GM19395 (cell line): ENCODE data around the gene GPC3.

Source experiments
- ATAC-seq: cut with Tn5 transposase; IDR thresholded peaks from one replicate; pipeline ENCODE4 v1.9.1; 2021; ENCODE audit warnings: mild to moderate bottlenecking, moderate library complexity; ENCODE audit not compliant: unreplicated experiment

The GPC3 gene

DNA sequence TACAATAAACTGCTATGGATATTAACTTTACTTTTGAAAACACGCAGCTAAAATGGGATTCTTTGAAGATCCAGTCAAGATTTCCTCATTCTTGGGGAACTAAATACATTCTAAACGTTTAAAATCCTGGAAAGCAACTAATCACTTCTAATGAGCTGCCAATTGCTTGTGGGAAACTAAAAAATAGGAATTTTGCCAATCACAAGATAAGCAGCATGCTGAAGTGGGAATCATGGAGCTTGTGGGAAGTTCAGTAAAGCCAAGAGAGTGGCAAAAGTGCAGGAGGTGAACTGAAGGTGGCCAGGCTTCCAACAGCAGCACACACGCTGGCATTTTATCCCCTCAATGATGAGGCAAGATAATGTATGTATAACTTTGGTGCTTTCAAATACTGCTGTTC lies 133.0 kb downstream of the GPC3 start:
- no peak for ATAC-seq

DNA sequence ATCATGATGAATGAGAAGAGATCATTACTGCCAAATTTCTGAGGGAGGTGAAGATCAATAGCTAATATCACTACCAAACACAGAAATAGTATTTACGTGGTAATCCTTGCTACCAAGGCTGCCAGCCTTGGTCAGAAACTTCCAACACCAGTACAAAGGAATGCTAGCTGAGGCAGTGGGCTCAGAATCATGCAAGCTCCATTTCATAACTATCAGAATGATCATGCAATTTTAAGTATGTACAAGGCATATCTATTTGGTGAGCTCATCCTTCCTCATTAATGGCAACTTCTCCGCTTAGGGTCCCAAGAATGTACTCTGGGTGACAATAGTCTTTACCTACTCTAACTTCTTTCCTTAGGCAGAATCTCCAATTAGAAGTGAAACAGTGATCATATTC lies 135.0 kb downstream of the GPC3 start:
- no peak for ATAC-seq

DNA sequence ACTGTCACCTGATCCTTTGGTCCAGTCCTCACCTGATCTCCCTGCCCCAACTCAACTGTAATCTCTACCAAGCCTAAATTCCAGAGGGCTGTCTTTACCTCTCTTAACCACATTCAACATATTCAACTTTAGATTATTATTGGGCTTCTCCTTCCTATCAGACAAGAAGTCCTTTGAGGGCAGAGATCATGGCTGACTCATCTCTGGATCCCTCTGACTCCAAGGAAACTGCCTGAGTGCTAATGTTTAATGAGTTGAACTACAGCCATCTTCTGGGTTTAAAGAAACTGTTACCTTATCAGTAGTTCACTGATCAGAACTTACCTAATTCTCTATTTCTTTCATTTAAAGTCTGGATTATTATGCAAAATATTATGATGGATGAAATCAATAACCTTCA lies 135.7 kb downstream of the GPC3 start:
- ATAC-seq, result no peak

DNA sequence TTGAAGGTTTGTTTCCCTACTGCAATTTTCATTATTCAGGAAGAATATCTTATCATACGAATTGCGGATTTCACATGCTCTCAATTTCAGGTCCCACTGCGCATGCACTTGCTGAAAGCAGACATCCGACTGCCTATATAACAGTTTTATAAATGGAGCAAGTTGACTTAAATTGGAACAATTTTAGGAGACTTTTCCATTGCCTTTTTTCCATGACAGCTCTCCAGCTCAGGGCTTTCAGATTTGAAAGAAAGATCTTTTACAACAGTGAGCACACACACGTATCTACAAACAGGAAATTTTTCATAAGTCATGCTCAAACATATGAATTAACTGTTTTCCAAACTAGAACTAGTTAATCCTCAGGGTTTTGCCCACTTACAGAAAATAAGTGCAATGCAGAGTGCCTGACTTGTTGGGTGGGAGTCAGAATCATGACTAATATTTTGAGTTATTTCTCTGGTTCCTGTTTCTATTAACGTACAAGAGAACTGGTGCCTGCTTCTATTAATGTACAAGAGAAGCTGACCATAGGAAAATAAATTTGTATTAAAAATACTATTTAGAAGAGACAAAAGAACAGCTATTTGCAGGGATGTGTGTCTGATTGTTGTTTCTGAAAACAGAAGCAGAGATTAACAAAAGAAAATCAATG lies 137.9 kb downstream of the GPC3 start:
- ATAC-seq, result no peak

DNA sequence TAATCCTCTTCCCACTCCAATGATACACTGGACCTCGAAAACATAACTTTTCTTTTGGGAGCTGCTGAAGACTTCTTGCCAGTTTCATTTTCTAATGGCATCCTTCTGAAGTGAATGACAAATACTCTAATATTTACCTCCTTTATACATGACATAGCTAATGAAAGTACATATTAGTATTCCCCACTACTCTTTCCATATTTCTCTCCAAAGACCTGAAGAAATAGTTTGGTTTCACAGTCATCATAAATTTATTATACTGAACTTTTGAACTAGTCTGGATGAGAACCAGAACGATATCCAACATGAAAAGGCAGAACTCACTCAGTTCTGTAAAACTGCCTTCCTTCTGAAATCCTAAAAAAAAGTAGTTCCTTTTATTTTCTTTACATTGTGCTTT lies 139.1 kb downstream of the GPC3 start:
- no peak for ATAC-seq

DNA sequence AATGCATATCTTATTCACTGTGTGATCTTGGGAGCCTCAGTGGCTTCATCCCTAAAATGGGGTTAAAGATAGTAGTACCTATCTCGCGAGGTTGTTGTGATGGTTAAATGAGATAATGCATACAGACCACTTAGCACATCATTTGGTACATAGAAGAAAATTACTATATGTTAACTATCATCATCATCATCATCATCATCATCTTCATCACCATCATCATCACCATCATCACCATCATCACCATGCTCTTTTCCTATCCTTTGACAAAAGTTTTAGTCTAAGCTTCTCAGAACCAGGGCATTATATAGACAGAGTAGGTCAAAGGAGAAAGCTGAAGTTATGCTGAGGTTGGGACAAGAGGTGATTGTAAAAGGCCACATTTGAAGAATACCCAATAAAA lies 145.0 kb downstream of the GPC3 start:
- ATAC-seq, result no peak

DNA sequence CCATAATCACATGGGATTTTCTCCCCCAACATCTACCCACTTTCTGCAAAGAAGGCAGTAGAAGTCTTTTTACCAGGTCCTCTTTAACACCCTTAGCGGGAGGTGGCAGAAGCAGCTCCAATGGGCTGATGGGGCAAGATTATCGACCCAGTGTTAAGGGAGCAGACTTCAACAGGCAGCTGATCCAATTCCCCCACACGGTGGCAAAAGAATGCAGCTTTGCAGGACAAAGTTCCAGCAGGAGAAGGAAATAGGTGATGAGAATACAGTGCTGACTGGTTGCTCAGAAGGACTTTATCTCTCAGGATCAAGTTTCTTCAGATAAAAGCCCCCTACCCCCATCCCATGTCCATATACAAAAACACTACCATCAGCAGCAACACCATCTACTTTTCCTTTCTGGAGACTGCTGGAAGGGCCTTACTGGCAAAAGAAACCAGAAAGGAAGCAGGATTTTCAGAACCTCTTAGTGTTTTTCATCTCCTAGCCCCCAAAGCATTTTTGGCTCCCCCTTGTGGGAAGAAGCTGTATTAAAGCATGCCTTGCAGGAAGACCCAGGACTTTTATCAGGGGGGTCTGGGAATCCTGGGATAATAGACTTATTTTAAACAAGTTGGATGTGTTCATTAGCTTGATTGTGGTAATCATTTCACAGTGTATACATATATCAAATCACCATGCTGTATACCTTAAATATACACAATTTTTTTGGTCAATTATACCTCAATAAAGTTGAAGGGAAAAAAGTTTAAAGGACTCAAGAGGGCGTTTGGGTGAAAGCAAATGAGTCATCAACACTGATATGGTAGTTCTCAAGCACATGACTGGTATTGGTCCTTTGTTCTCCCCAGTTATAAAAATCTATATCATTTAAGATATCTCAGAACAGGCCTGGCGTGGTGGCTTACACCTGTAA lies 146.4 kb downstream of the GPC3 start:
- no peak for ATAC-seq

DNA sequence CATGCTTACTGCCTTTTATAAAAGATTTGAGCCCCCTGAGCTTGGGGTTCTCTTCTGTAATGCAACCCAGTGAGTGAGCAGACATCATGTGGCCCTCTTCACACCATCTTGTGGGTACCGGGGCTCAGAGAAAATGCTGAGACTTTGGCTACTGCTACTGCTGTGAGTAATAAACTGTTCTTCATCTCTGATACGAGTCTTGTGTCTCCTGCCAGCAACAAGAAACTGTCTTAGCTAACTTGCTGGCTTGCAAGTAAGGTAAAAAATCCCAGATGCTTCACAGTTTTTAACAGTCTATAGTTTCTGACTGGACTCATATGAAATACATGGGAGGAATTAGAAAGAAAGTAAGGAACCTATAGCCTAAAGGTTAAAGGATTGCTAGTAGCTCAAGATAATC lies 148.3 kb downstream of the GPC3 start:
- no peak for ATAC-seq

DNA sequence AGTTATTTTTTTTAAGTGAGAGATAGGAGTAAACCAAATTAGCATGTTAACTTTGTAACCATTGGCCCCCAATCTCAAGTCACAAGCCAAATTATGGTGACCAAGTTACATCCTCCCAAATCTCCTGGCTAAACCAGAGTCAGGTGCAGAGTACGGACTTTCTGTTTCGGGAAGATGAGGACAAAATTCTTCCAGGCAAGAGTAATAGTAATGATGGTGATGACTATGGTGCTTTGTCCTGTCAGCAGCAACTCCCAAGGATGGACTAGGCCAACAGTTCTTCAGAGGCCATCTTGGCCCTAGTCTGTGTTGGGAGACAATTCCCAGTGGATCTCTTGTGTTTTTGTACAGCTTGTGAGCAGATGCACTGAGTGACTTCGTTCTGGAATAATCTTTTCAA lies 148.8 kb downstream of the GPC3 start:
- ATAC-seq, result no peak

DNA sequence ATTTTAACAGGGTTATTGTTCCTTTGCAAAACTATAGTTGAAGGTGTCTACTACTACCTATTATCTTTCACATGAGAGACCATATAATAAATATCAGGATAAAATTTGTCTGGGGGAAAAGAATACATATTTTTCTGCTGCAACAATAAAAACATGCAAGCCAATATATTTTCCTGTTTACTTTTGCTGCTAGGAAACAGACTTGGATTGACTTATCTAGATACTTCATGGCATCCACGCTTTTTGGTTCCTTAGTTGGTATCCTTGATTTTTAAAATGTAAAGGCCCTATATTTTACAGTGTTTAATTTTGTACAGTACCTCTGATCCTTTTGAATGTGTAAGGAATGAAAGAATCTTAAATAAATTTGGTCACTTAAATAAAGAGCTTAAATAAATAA lies 150.6 kb downstream of the GPC3 start:
- no peak for ATAC-seq

DNA sequence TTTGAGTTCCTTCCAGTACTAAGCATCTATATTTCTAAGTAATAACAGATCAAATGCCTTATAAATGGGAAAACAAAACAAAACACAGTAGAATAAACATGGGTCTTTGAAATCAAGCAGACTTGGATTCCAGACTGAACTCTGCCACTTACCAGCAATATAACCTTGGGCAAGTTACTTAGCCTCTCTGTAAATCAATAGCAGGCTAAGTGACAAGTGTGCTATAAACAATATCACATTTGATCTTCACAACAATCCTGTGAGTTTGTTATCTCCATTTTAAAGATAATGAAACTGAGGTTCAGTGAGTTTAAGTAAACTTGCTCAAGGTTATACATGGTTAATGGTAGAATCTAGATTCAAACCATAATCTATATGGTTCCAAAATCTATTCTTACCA lies 165.8 kb downstream of the GPC3 start:
- no peak for ATAC-seq

DNA sequence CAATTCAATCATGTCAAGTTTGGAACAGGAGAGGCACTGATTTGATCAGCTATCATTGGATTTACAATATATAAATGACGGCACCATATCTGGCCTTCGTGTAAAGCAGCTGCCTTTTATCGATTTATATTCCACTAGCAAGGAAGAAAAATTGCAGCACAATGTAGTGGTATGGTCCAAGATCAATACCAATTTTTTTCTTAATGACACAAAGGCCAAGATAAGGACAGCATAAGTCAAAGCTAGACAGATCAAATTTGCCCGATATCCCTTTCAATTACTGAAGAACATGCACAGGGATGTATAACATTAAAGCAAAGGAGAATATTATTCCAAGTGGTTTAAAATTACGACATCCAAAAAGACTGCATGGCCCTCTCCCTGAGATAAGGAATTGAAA lies 167.4 kb downstream of the GPC3 start:
- ATAC-seq, result no peak

DNA sequence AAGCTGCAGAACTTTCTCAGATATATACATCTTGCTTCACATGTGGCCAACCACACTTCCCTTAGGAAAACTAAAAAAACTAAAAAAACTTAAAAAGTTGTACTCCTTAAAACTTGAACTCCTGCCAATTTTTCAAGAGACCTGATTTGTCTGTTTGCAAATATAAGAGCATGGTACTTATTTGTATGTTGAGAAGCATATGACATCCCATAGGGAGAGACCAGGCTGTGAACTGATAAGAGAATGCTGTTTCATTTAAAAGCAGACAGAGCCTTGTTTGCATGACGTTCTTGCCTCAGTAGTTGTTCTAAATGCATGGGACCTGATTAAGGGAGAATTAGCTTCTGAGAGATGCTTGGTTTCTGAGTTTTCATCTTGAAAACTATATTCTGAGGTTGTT lies 169.9 kb downstream of the GPC3 start:
- ATAC-seq, result no peak

DNA sequence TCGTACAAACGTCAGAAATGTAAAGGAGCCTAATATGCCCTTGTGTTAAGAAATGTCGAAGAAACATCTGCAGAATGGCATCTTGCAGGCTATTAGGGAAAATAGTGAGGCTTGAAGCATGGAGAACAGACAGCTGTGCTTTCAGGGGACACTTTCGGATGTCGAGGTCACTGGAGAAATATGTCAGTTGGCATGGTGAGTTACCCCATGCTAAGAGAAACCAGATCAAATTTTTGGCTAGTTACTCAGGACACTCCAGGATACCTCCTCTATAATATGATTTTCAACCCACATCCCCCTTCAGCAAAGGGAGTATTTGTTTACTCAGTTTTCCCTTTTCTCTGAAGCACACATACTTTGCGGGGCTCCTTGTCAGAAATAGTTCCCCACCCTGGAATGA lies 171.4 kb downstream of the GPC3 start:
- no peak for ATAC-seq

DNA sequence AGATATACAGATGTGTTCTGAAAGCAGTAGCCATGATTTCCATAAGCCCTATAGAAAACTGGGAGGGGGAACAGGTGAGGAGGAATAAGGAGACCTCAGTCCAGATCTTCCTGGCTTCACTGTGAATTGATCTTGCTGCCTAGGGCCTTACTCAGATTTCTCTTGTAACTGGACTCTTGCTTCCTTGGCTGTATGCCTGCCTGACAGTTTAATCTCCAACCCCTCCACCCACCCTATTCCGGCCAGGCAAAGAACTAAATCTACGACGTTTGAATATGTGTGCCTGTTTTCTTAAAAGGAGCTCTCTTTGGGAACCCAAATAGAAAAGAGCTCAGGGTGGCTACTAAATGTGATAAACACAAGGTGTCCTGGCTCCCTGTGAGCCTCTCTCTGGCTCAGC lies 173.0 kb downstream of the GPC3 start:
- no peak for ATAC-seq

DNA sequence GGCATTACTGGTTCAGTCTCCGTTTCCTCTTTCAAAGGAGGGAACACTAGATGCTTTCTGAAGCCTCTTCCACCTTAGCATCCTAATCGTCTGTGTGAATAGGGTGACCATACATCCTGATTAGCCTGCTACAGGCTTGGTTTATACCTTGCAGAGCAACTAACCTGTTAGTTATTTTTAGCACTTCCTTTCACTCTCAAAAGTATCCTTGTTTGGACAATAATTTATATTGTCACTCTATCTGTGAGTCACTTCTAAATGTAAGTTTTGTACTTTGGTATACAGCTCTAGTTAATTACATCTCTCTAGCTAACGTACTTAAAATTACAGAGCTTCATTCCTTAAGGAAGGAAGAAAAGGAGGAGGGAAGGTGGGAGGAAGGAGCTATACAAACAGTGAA lies 174.5 kb downstream of the GPC3 start:
- no peak for ATAC-seq

DNA sequence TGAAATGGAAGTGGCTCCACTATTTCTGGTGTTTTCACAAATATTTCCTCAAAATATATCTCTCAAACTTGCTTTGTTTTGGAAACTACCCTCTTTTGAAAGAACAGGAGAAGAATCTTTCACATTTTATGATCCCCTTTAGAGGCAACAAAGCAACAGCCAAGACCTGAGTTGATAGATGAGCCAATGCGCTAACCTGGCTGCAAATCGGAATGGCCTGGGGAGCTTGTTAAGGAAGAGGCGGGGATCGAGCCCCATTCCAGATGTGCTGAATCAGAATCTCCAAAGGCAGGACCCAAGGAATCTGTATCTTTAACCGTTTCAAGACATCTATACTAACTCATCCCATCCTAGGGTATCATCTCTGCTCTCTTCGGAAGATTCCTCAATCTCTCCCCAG lies 181.3 kb downstream of the GPC3 start:
- no peak for ATAC-seq

DNA sequence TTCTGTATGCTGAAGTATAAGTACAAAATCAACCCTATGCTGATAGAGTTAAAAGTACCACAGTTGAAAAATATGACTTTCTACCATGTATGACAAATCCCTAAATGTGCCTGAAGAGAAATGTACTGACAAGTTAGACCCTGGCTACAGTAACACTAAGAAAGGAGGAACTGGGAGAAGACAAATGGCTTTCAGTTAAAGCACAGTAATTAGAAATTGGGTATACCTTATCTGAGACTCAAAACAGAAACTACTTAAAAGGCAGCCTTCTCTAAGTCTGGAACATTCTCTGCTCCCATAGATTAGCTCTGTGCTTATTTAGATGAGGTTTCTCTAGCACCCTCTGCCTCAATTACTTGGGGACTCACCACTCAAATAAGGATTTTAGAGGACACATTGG lies 189.1 kb downstream of the GPC3 start:
- peak; percentile 58 for ATAC-seq

DNA sequence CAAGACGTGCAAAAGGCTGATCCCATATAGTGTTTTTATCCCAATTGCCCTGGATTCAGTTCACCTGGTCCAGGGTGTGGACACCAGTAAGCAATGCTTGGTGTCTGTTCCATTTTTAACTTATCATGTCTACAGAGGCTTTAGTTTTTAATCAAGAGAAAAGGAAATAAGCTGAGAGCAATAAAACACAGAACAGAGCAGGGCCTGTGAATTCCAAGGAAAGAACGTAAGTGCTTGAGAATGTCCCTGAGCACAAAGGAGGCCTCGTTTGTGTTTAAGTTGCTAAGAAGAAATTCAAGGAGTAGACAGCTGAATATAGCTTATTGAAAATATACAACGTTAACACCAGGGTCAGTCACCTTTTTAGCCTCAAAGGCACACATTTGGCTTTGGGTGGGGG lies 191.3 kb downstream of the GPC3 start:
- ATAC-seq, result no peak

DNA sequence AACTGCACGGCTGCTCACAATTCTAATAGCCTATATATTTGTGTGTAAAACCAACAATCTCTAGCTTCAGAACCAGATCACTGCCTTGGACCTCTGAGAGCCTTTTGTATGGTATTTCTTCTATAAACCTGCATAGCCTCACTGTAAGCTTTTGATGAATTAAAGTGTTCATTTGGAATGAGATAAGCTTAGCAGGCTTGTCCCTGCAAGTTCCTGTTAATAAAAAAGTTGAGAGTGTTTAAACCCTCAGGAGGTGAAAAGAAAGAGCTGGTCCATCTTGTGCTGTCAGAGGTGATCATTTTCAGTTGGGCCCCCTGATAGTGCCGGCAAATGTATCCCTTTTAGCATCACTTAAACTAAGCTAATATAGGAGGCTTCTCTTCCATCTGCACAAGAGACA lies 191.8 kb downstream of the GPC3 start:
- ATAC-seq, result no peak

DNA sequence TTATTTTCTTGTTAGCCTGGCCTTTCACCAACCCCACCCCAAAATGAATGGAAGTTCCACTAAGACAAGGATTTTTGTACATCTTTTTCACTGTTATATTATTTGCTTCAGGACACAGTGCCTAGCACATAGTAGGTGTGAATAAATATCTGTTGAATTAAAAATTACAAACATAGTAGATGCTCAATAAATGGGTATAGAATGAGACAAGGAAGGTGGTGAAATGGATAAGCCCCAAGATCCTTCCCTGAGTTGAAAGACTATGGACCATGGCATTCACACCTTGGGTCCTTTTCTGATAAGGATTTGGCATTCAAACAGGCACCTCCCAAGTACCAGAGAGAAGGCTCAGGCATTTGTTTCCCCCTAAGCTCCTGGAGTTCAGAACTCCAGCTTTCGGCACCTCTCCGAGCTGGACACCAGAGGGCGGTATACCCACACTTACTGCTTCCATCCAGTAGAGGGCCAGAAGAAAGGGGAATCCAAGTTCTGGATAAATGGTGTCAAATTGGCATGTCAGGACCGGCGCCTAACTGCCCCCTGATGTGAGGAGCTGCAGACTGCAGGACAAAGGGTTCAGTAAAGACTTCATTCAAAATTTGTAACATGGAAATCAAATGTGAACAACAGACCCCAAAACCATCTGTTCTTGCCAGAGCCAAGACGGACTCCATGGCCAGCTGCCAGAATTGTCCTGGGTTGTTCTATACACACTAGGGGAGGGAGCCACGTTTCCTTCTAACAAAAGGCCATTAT lies 193.0 kb downstream of the GPC3 start:
- ATAC-seq, result peak; percentile 93

DNA sequence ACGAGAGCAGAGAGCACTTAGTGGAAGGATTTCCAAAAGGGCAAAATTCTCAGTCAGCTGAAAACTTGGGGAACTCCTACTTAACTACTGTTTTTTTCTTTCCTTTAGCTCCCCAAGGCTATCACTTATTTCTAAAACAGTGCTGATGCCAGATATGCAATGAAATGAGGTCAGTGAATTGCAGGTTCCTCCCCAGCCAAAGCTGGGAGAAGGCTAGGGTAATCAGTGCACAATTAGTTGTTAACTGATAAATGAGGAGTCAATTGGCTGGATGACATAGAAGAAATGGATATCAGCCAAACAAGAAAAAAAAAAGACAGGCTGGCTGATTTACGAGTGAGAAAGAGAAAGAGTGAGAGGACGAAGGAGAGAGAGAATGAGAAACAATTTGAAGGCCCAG lies 195.6 kb downstream of the GPC3 start:
- ATAC-seq, result no peak
